ENCODE data around the gene TMEM53. TPM values are rescaled to one million over a fixed set of nuclear protein-coding genes. Genes with fewer than 3 reads are reported as not detected.
A peak's percentile ranks its signal among the peaks of the same experiment; 100 is the strongest.

TMEM53 gene
- total RNA-seq, 1 donor from 2014 or later, result 11.8 TPM

- Mint-ChIP-seq H3K27me3 (peaks cover 24% of the 10 kb centered on the region), H3K27ac (peak overlapping the region; percentile 87), H3K36me3 (ENCODE audit: insufficient read depth) (no peaks in the 10 kb centered on the region), H3K4me1 (ENCODE audit: low read depth) (peaks cover 10% of the 10 kb centered on the region), H3K9me3 (ENCODE audit: low read depth) (no peaks in the 10 kb centered on the region), H3K4me3 (ENCODE audit: low read depth) (no peak overlapping the region)
- TF ChIP-seq CTCF (IDR thresholded peaks at IDR 0.05; ENCODE audit: unreplicated experiment), result no peak
- no peak for DNase-seq (ENCODE audit: low spot score, unreplicated experiment)
Observed at GRCh38 chr1:44604157-44604955, 69.9 kb downstream of the TMEM53 start.

GRCh38 chr1:44603718-44604117 is 70.6 kb downstream of the TMEM53 start:
- H3K27me3 Mint-ChIP-seq, result peaks cover 18% of the 10 kb centered on the region
- H3K4me3 Mint-ChIP-seq (ENCODE audit: low read depth), result peak overlapping the region; percentile 22
- no peak for TF ChIP-seq CTCF (IDR thresholded peaks at IDR 0.05; ENCODE audit: unreplicated experiment)
- peaks cover 10% of the 10 kb centered on the region for H3K4me1 Mint-ChIP-seq (ENCODE audit: low read depth)
- no peaks in the 10 kb centered on the region for H3K36me3 Mint-ChIP-seq (ENCODE audit: insufficient read depth)
- H3K27ac Mint-ChIP-seq, result peak overlapping the region; percentile 87
- DNase-seq (ENCODE audit: low spot score, unreplicated experiment), result no peak
- H3K9me3 Mint-ChIP-seq (ENCODE audit: low read depth), result no peaks in the 10 kb centered on the region

Other genes with a start within 250 kb of the TMEM53 start
- 14.9 and 15.0 TPM in 2 replicates for gene ARMH1, start 233 bp upstream of the TMEM53 start, total RNA-seq
- gene RNU5D-1, start 56.7 kb upstream of the TMEM53 start, total RNA-seq, result not detected in 2 replicates
- 26.6 and 28.7 TPM in 2 replicates for gene KIF2C, start 65.4 kb upstream of the TMEM53 start, total RNA-seq
- gene RPS8, start 101.1 kb upstream of the TMEM53 start, total RNA-seq, result 1,808 and 1,842 TPM in 2 replicates
- gene BEST4, start 113.7 kb upstream of the TMEM53 start, total RNA-seq, result 2.1 and 2.4 TPM in 2 replicates
- gene PLK3, start 125.9 kb upstream of the TMEM53 start, total RNA-seq, result 11.8 and 13.3 TPM in 2 replicates
- gene DYNLT4, start 132.9 kb upstream of the TMEM53 start, total RNA-seq, result 0.55 and 0.79 TPM in 2 replicates
- 26.7 and 27.5 TPM in 2 replicates for gene BTBD19, start 134.0 kb upstream of the TMEM53 start, total RNA-seq
- 2.9 and 3.0 TPM in 2 replicates for gene PTCH2, start 168.8 kb upstream of the TMEM53 start, total RNA-seq

Data from progenitor cell of endocrine pancreas (in vitro differentiated cells).